ENCODE measurements around the gene CHD6. TPM values are rescaled to one million over a fixed set of nuclear protein-coding genes. Genes with fewer than 3 reads are reported as not detected.

CHD6 gene
- total and polyA plus RNA-seq, 7 experiments from 2014 or later: 46.3 to 132 (median 94.6) TPM

DNA sequence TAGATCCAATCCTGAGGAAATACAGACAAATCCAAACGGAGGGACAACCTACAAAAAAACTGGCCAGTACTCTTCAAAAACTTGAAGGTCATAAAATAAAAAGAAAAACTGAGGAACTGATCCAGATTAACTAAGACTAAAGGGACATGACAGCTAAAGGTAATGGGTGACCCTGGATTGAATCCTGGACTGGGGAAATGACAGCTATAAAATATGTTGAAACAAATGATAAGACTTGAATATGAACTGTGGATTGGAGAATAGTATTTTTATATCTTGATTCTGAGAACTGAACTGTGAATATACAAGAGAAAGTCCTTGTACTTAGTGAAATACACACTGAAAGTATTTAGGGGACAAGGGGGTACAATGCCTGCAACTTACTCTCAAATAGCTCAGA lies 154.6 kb downstream of the CHD6 start:
- intact Hi-C loops (cut with micrococcal nuclease): no loop called here
- H3K4me3 Mint-ChIP-seq: no peak overlapping the region
- no peaks in the 10 kb centered on the region for H3K4me1 ChIP-seq (ENCODE audit: control insufficient read depth in 2 of 2, insufficient read depth in 2 of 2, low read length in 2 of 2)
- peaks cover 4 to 41% (median 4%) of the 10 kb centered on the region in 3 experiments for H3K36me3 ChIP-seq (ENCODE audit: control insufficient read depth in 2 of 3, insufficient read depth in 3 of 3, low read length in 3 of 3)
- H3K4me3 ChIP-seq (ENCODE audit: low read length): no peak overlapping the region
- H3K27me3 Mint-ChIP-seq: no peaks in the 10 kb centered on the region
- ATAC-seq (no peak), DNase-seq (no peak)
- no peaks in the 10 kb centered on the region for H3K9me3 ChIP-seq (ENCODE audit: control insufficient read depth in 2 of 3, low read length in 3 of 3)
- peak overlapping the region in 1 of 9 donors; percentile 21 for H3K27ac Mint-ChIP-seq
- H3K4me1 Mint-ChIP-seq: peaks cover 0 to 12% (median 3%) of the 10 kb centered on the region in 7 donors
- H3K36me3 Mint-ChIP-seq: peaks cover 18 to 87% (median 66%) of the 10 kb centered on the region in 5 donors
- H3K9me3 Mint-ChIP-seq: peaks cover 0 to 8% (median 1%) of the 10 kb centered on the region in 11 donors
- no peaks in the 10 kb centered on the region for H3K27me3 ChIP-seq (ENCODE audit: control insufficient read depth in 2 of 2, insufficient read depth in 2 of 2, low read length in 2 of 2)
- ChIA-PET CTCF (no interaction called here), POLR2A (no interaction called here)
- H3K27ac ChIP-seq (ENCODE audit: low read depth, low read length): no peak overlapping the region

DNA sequence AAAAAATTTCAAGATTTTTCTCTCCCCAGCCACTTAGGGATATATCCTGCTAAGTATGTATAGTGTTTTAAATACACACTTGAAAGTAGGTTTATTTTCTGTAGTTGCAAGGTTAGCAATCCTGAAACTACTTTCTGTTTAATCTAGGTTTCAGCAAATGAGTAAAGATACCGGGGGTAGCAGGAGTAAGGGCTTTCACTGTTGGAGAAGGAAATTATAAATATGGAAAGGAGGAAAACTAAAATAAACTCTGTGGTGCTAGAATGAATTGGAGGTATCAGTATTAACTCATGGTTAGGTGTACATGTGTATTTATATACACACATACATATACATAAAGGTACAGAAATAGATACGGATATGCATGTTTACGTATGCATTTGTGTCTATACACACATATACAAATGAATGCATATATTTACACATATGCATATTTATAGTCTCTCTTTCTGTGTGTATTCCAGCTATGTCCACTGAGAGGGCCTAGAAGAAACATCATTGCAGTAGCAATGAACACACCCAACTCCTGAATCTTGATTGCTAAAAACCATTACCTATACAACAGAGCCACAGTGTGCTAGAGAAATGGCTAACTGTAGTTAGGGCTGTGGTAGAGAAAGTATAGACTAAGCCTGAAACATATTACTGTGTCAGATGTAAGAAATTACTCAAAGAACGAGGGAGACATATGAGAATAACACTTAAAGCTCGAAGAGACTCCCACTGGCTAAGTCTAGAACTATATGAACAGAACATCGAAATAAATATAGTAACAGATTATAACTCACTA lies 155.6 kb downstream of the CHD6 start:
- ChIA-PET CTCF (no interaction called here), POLR2A (no interaction called here)
- Mint-ChIP-seq H3K36me3 (peaks cover 18 to 82% (median 58%) of the 10 kb centered on the region in 5 donors), H3K4me1 (peaks cover 0 to 12% (median 0%) of the 10 kb centered on the region in 7 donors), H3K4me3 (no peak overlapping the region), H3K9me3 (peaks cover 0 to 8% (median 1%) of the 10 kb centered on the region in 11 donors), H3K27ac (no peak overlapping the region), H3K27me3 (no peaks in the 10 kb centered on the region)
- Histone ChIP-seq H3K4me3 (ENCODE audit: low read length) (no peak overlapping the region), H3K9me3 (ENCODE audit: control insufficient read depth in 2 of 3, low read length in 3 of 3) (no peaks in the 10 kb centered on the region), H3K4me1 (ENCODE audit: control insufficient read depth in 2 of 2, insufficient read depth in 2 of 2, low read length in 2 of 2) (no peaks in the 10 kb centered on the region), H3K27me3 (ENCODE audit: control insufficient read depth in 2 of 2, insufficient read depth in 2 of 2, low read length in 2 of 2) (no peaks in the 10 kb centered on the region), H3K27ac (ENCODE audit: low read depth, low read length) (no peak overlapping the region), H3K36me3 (ENCODE audit: control insufficient read depth in 2 of 3, insufficient read depth in 3 of 3, low read length in 3 of 3) (peaks cover 4 to 37% (median 4%) of the 10 kb centered on the region in 3 experiments)
- ATAC-seq (no peak), DNase-seq (no peak)
- intact Hi-C loops (cut with micrococcal nuclease): no loop called here

DNA sequence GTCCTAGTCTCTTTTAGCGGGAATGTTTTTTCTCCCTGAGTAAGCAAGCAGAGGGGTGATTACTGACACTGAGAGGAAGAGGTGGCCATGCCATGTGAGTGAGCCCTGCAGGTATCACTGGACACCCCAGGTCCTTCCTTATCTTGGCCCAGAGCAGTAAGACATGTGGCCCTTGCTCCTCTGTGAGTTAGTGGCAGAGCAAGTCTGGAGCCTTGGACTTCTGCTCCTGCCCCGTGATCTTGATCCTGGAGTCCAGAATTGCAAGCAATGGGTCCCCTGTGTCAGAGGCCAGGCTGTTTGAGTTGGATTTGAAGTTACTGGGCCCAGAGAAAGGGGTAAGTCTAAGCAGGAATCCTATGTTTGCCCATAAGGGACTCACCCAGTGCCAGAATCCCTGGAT lies 159.4 kb downstream of the CHD6 start:
- Histone ChIP-seq H3K27me3 (ENCODE audit: control insufficient read depth in 2 of 2, insufficient read depth in 2 of 2, low read length in 2 of 2) (no peaks in the 10 kb centered on the region), H3K36me3 (ENCODE audit: control insufficient read depth in 2 of 3, insufficient read depth in 3 of 3, low read length in 3 of 3) (peaks cover 7 to 49% (median 22%) of the 10 kb centered on the region in 3 experiments), H3K4me1 (ENCODE audit: control insufficient read depth in 2 of 2, insufficient read depth in 2 of 2, low read length in 2 of 2) (no peaks in the 10 kb centered on the region), H3K9me3 (ENCODE audit: control insufficient read depth in 2 of 3, low read length in 3 of 3) (no peaks in the 10 kb centered on the region), H3K4me3 (ENCODE audit: low read length) (no peak overlapping the region), H3K27ac (ENCODE audit: low read depth, low read length) (no peak overlapping the region)
- peaks cover 0 to 12% (median 0%) of the 10 kb centered on the region in 7 donors for H3K4me1 Mint-ChIP-seq
- no peaks in the 10 kb centered on the region for H3K27me3 Mint-ChIP-seq
- DNase-seq: no peak
- no peak for ATAC-seq
- ChIA-PET POLR2A (no interaction called here), CTCF (no interaction called here)
- no peak overlapping the region for H3K4me3 Mint-ChIP-seq
- peaks cover 0 to 5% (median 0%) of the 10 kb centered on the region in 11 donors for H3K9me3 Mint-ChIP-seq
- H3K36me3 Mint-ChIP-seq: peaks cover 12 to 77% (median 51%) of the 10 kb centered on the region in 5 donors
- intact Hi-C loops (cut with micrococcal nuclease): no loop called here
- peak overlapping the region in 3 of 9 donors; percentile 20 to 58 (median 36) for H3K27ac Mint-ChIP-seq

- Histone ChIP-seq H3K27ac (ENCODE audit: low read depth, low read length) (no peak overlapping the region), H3K27me3 (ENCODE audit: control insufficient read depth in 2 of 2, insufficient read depth in 2 of 2, low read length in 2 of 2) (no peaks in the 10 kb centered on the region), H3K36me3 (ENCODE audit: control insufficient read depth in 2 of 3, insufficient read depth in 3 of 3, low read length in 3 of 3) (peaks cover 4 to 63% (median 27%) of the 10 kb centered on the region in 3 experiments), H3K4me3 (ENCODE audit: low read length) (no peak overlapping the region), H3K9me3 (ENCODE audit: control insufficient read depth in 2 of 3, low read length in 3 of 3) (no peaks in the 10 kb centered on the region), H3K4me1 (ENCODE audit: control insufficient read depth in 2 of 2, insufficient read depth in 2 of 2, low read length in 2 of 2) (no peaks in the 10 kb centered on the region)
- Mint-ChIP-seq H3K4me3 (no peak overlapping the region), H3K4me1 (peaks cover 0 to 7% (median 0%) of the 10 kb centered on the region in 7 donors), H3K9me3 (peaks cover 0 to 5% (median 0%) of the 10 kb centered on the region in 11 donors), H3K27me3 (no peaks in the 10 kb centered on the region), H3K27ac (peak overlapping the region in 2 of 9 donors; percentile 4 to 10), H3K36me3 (peaks cover 24 to 77% (median 55%) of the 10 kb centered on the region in 5 donors)
- intact Hi-C loops (cut with micrococcal nuclease): no loop called here
- no peak for ATAC-seq
- ChIA-PET POLR2A (no interaction called here), CTCF (no interaction called here)
- no peak for DNase-seq
These were observed 160.9 kb downstream of the CHD6 start for GRCh38 chr20:41457173-41457857.

DNA sequence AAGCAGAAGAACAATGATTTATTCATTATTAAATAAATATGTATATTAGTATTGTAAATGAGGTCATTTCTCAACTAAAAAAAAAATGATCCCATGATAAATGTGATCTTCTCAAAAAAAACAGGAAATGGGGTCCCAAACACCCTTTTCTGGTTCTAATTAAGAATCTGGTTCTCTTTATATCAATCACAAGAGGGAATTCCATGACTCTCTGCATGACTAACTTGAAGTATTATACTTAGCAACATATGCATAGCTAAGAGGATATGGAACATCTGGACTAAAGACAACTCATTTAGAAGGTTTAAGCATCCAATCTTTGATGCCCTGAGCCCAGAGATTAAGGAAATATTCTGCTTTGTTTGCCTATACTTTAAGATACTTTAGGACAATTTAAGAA lies 161.8 kb downstream of the CHD6 start:
- no peak overlapping the region for H3K27ac Mint-ChIP-seq
- Histone ChIP-seq H3K4me3 (ENCODE audit: low read length) (no peak overlapping the region), H3K4me1 (ENCODE audit: control insufficient read depth in 2 of 2, insufficient read depth in 2 of 2, low read length in 2 of 2) (no peaks in the 10 kb centered on the region), H3K27me3 (ENCODE audit: control insufficient read depth in 2 of 2, insufficient read depth in 2 of 2, low read length in 2 of 2) (no peaks in the 10 kb centered on the region), H3K9me3 (ENCODE audit: control insufficient read depth in 2 of 3, low read length in 3 of 3) (no peaks in the 10 kb centered on the region), H3K27ac (ENCODE audit: low read depth, low read length) (no peak overlapping the region), H3K36me3 (ENCODE audit: control insufficient read depth in 2 of 3, insufficient read depth in 3 of 3, low read length in 3 of 3) (peaks cover 13 to 63% (median 27%) of the 10 kb centered on the region in 3 experiments)
- peaks cover 0 to 5% (median 0%) of the 10 kb centered on the region in 7 donors for H3K4me1 Mint-ChIP-seq
- H3K9me3 Mint-ChIP-seq: peaks cover 0 to 5% (median 0%) of the 10 kb centered on the region in 11 donors
- ATAC-seq (no peak), DNase-seq (no peak)
- ChIA-PET POLR2A (interaction anchor here (0.8 kb wide), 1 partner anchor 15 kb away, joined by 4 read pairs; no protein-coding TSS in a partner anchor), CTCF (interaction anchor here (0.8 to 1.3 kb wide), 2 partner anchors 20 to 378 kb away, joined by 4 read pairs; no protein-coding TSS in a partner anchor)
- H3K36me3 Mint-ChIP-seq: peaks cover 27 to 77% (median 51%) of the 10 kb centered on the region in 5 donors
- no peak overlapping the region for H3K4me3 Mint-ChIP-seq
- intact Hi-C loops (cut with micrococcal nuclease): no loop called here
- H3K27me3 Mint-ChIP-seq: no peaks in the 10 kb centered on the region

- ATAC-seq (no peak), DNase-seq (no peak)
- Mint-ChIP-seq H3K4me3 (no peak overlapping the region), H3K4me1 (peaks cover 0 to 6% (median 0%) of the 10 kb centered on the region in 7 donors), H3K27ac (peak overlapping the region in 2 of 9 donors; percentile 26 to 40), H3K36me3 (peaks cover 33 to 84% (median 49%) of the 10 kb centered on the region in 5 donors), H3K9me3 (no peaks in the 10 kb centered on the region), H3K27me3 (no peaks in the 10 kb centered on the region)
- intact Hi-C loops (cut with micrococcal nuclease): no loop called here
- Histone ChIP-seq H3K4me1 (ENCODE audit: control insufficient read depth in 2 of 2, insufficient read depth in 2 of 2, low read length in 2 of 2) (no peaks in the 10 kb centered on the region), H3K27ac (ENCODE audit: low read depth, low read length) (no peak overlapping the region), H3K36me3 (ENCODE audit: control insufficient read depth in 2 of 3, insufficient read depth in 3 of 3, low read length in 3 of 3) (peaks cover 18 to 80% (median 27%) of the 10 kb centered on the region in 3 experiments), H3K9me3 (ENCODE audit: control insufficient read depth in 2 of 3, low read length in 3 of 3) (no peaks in the 10 kb centered on the region), H3K4me3 (ENCODE audit: low read length) (no peak overlapping the region), H3K27me3 (ENCODE audit: control insufficient read depth in 2 of 2, insufficient read depth in 2 of 2, low read length in 2 of 2) (no peaks in the 10 kb centered on the region)
- ChIA-PET CTCF (no interaction called here), POLR2A (no interaction called here)
These were observed 163.9 kb downstream of the CHD6 start for GRCh38 chr20:41454250-41454649.

Measured in naive thymus-derived CD4-positive, alpha-beta T cell (primary cell).